GM19463 (cell line): ENCODE measurements around the gene SAMD4B.
"Not testable (repeated sequence)": the region's sequence is repeated elsewhere in the genome, so short reads cannot be mapped to it uniquely, and the experiment has no call there.

Experiments used
- ATAC-seq: cut with Tn5 transposase; IDR thresholded peaks from one replicate; pipeline ENCODE4 v1.9.1; 2021; ENCODE audit warnings: mild to moderate bottlenecking, moderate library complexity; ENCODE audit not compliant: unreplicated experiment

SAMD4B gene

GRCh38 chr19:39363901-39364457, 21.8 kb downstream of the SAMD4B start:
- ATAC-seq: no peak

GRCh38 chr19:39365531-39365930, 23.3 kb downstream of the SAMD4B start:
- no peak for ATAC-seq

GRCh38 chr19:39369200-39369599, 27.0 kb downstream of the SAMD4B start:
- no peak for ATAC-seq

- ATAC-seq: no peak
Observed at GRCh38 chr19:39370735-39371134, 28.5 kb downstream of the SAMD4B start.

- ATAC-seq: no peak
Observed at GRCh38 chr19:39372047-39372802, 30.0 kb downstream of the SAMD4B start.

GRCh38 chr19:39372941-39373340, 30.7 kb downstream of the SAMD4B start:
- ATAC-seq: no peak

GRCh38 chr19:39375929-39376328, 33.7 kb downstream of the SAMD4B start:
- no peak for ATAC-seq

- ATAC-seq: no peak
Observed at GRCh38 chr19:39377373-39378362, 35.4 kb downstream of the SAMD4B start.

GRCh38 chr19:39379366-39379765, 37.1 kb downstream of the SAMD4B start:
- ATAC-seq: not testable (repeated sequence)

- ATAC-seq: no peak
Observed at GRCh38 chr19:39379865-39380396, 37.7 kb downstream of the SAMD4B start.

- no peak for ATAC-seq
Observed at GRCh38 chr19:39380521-39381502, 38.6 kb downstream of the SAMD4B start.

- ATAC-seq: no peak
Observed at GRCh38 chr19:39381910-39382611, 39.8 kb downstream of the SAMD4B start.

- ATAC-seq: no peak
Observed at GRCh38 chr19:39382991-39383828, 41.0 kb downstream of the SAMD4B start.

- ATAC-seq: no peak
Observed at GRCh38 chr19:39384839-39385568, 42.8 kb downstream of the SAMD4B start.

GRCh38 chr19:39385629-39386411, 43.6 kb downstream of the SAMD4B start:
- no peak for ATAC-seq

GRCh38 chr19:39386557-39386956, 44.3 kb downstream of the SAMD4B start:
- no peak for ATAC-seq

- no peak for ATAC-seq
Observed at GRCh38 chr19:39388657-39389056, 46.4 kb downstream of the SAMD4B start.
